Measurements from ENCODE around the gene CRTC1. TPM values are rescaled to one million over a fixed set of nuclear protein-coding genes. Genes with fewer than 3 reads are reported as not detected.

CRTC1 gene
- polyA plus RNA-seq, 5 donors: 12.8 to 26.9 (median 16.0) TPM

- DNase-seq: no peak
These were observed 16.0 kb downstream of the CRTC1 start for GRCh38 chr19:18699403-18700054.

GRCh38 chr19:18700501-18701249 is 17.2 kb downstream of the CRTC1 start:
- no peak for DNase-seq

GRCh38 chr19:18701250-18701608 is 17.7 kb downstream of the CRTC1 start:
- DNase-seq: no peak

- no peak for DNase-seq
These were observed 20.6 kb downstream of the CRTC1 start for GRCh38 chr19:18704054-18704453.

- DNase-seq: no peak
These were observed 21.5 kb downstream of the CRTC1 start for GRCh38 chr19:18704971-18705370.

GRCh38 chr19:18708452-18709231 is 25.2 kb downstream of the CRTC1 start:
- DNase-seq: no peak

GRCh38 chr19:18709546-18709945 is 26.1 kb downstream of the CRTC1 start:
- DNase-seq: no peak

GRCh38 chr19:18710186-18710585 is 26.7 kb downstream of the CRTC1 start:
- no peak for DNase-seq

- DNase-seq: peak; percentile 56 to 60
These were observed 27.7 kb downstream of the CRTC1 start for GRCh38 chr19:18710996-18711751.

- no peak for DNase-seq
These were observed 28.4 kb downstream of the CRTC1 start for GRCh38 chr19:18711893-18712292.

- DNase-seq: peak; percentile 44 to 60
These were observed 29.5 kb downstream of the CRTC1 start for GRCh38 chr19:18712981-18713380.

GRCh38 chr19:18713550-18714117 is 30.2 kb downstream of the CRTC1 start:
- DNase-seq: no peak

- no peak for DNase-seq
These were observed 31.9 kb downstream of the CRTC1 start for GRCh38 chr19:18715416-18715815.

GRCh38 chr19:18716857-18717256 is 33.4 kb downstream of the CRTC1 start:
- DNase-seq: no peak

- no peak for DNase-seq
These were observed 34.1 kb downstream of the CRTC1 start for GRCh38 chr19:18717601-18718000.

- DNase-seq: no peak
These were observed 34.6 kb downstream of the CRTC1 start for GRCh38 chr19:18718015-18718526.

- no peak for DNase-seq
These were observed 35.5 kb downstream of the CRTC1 start for GRCh38 chr19:18718846-18719458.

GRCh38 chr19:18719541-18719940 is 36.1 kb downstream of the CRTC1 start:
- DNase-seq: no peak

- DNase-seq: no peak
These were observed 40.4 kb downstream of the CRTC1 start for GRCh38 chr19:18723871-18724377.
